ENCODE results near the gene TRIM6.
"Not testable (repeated sequence)": the region's sequence is repeated elsewhere in the genome, so short reads cannot be mapped to it uniquely, and the experiment has no call there.

TRIM6 gene

DNA sequence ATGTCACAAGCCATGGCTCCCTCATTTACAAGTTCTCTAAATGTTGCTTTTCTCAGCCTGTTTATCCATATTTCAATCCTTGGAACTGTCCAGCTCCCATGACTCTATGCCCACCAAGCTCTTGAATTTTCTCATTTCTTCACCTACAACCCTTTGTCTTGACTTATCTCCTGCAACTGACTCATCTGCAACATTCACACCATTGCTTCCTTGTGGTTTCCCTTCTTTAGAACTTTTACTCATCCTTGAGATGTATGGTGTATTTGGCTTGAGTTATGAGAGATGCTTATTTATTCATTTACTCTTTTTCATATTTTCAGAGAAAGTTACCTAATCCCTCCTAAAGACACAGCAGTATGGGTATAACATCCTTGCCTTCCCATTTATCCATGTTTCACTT is 47.1 kb downstream of the TRIM6 start:
- no peak overlapping the region for H3K4me3 ChIP-seq (ENCODE audit: low read length)
- TF ChIP-seq, protein P1, sequence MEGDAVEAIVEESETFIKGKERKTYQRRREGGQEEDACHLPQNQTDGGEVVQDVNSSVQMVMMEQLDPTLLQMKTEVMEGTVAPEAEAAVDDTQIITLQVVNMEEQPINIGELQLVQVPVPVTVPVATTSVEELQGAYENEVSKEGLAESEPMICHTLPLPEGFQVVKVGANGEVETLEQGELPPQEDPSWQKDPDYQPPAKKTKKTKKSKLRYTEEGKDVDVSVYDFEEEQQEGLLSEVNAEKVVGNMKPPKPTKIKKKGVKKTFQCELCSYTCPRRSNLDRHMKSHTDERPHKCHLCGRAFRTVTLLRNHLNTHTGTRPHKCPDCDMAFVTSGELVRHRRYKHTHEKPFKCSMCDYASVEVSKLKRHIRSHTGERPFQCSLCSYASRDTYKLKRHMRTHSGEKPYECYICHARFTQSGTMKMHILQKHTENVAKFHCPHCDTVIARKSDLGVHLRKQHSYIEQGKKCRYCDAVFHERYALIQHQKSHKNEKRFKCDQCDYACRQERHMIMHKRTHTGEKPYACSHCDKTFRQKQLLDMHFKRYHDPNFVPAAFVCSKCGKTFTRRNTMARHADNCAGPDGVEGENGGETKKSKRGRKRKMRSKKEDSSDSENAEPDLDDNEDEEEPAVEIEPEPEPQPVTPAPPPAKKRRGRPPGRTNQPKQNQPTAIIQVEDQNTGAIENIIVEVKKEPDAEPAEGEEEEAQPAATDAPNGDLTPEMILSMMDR (conservative IDR thresholded peaks at IDR 0.05; ENCODE audit: low read depth, low read length) = no peak
- no peak for DNase-seq (ENCODE audit: low read depth)

DNA sequence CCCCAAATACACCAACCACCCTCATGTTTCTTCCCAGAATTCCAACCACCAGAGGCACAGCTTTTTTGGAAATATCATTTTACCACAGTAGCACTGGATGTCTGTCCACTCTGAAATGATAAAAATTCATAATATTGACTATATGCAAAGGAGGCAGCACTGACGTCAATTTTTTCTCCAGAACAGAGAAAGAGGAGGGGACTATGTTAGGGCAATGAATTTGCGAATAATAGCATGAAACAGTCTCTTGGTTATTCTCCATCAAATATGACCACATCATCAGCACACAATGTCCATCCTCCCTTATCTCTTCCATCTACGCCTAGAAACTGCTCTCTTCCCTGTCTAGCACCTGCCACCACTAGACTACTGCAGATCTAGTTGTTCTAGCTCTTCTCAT is 49.7 kb downstream of the TRIM6 start:
- H3K4me3 ChIP-seq (ENCODE audit: low read length) = no peak overlapping the region
- DNase-seq (ENCODE audit: low read depth) = no peak
- TF ChIP-seq, protein P1 (conservative IDR thresholded peaks at IDR 0.05; ENCODE audit: low read depth, low read length) = no peak

DNA sequence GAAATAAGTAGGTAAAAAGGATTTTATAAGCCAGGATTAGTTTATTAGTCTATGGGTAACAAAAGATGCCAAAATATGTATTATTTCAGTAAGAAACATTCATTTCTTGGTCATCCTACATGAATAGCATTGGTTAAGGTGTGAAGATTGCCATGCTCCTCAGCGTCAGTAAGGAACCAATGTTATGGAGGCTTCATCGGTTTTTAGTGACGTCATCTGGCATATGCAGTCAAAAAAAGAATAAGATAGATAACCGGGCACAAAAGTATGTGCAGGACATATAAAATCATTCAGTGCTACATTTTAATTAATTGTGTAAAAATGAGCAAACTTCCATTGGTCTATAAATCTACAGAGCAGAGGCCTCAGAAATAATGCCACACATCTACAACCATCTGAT is 59.0 kb downstream of the TRIM6 start:
- TF ChIP-seq, protein P1 (conservative IDR thresholded peaks at IDR 0.05; ENCODE audit: low read depth, low read length) = no peak
- H3K4me3 ChIP-seq (ENCODE audit: low read length) = no peak overlapping the region
- no peak for DNase-seq (ENCODE audit: low read depth)

DNA sequence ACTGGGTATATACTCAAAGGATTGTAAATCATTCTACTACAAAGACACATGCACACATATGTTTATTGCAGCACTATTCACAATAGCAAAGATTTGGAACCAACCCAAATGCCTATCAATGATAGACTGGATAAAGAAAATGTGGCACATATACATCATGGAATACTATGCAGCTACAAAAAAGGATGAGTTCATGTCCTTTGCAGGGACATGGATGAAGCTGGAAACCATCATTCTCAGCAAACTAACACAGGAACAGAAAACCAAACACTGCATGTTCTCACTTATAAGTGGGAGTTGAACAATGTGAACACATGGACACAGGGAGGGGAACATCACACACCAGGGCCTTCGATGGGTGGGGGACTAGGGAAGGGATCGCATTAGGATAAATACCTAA is 60.5 kb downstream of the TRIM6 start:
- H3K4me3 ChIP-seq (ENCODE audit: low read length); DNase-seq (ENCODE audit: low read depth): not testable (repeated sequence)

DNA sequence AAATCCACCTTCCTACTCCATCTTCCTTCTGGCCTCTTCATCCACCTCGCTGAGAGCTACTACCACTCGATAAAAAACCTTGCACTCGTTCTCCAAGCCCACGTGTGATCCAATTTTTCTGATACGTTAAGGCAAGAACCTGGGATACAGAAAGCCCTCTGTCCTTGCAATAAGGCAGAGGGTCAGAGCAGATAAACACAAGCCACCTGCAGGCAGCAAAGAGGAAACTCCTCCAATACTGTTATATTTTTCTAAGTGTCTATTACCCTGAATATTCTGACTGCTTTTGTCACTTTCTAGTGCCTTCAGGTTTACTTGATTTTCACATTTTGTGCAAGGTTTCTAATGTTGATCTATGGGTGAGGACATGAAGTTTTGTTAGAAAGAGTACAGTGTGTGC is 61.9 kb downstream of the TRIM6 start:
- H3K4me3 ChIP-seq (ENCODE audit: low read length) = no peak overlapping the region
- TF ChIP-seq, protein P1 (conservative IDR thresholded peaks at IDR 0.05; ENCODE audit: low read depth, low read length) = no peak
- no peak for DNase-seq (ENCODE audit: low read depth)
